Duodenal mucosa (tissue), 2 donors: Measurements from ENCODE around the gene KIAA1755.

ENCODE experiments used
- H3K27ac ChIP-seq: one replicate; pipeline ENCODE4 v1.7.0; 2013; ENCODE audit warnings: low read depth, low read length
- H3K27me3 ChIP-seq, 2 donors: one replicate each; pipeline ENCODE4 v1.7.0; 2013; ENCODE audit warnings: low read length in 2 of 2, control low read depth in 1 of 2; ENCODE audit not compliant: insufficient read depth in 2 of 2, control insufficient read depth in 1 of 2
- H3K36me3 ChIP-seq, 2 donors: one replicate each; pipeline ENCODE4 v1.7.0; 2013; ENCODE audit warnings: low read length in 2 of 2, control low read depth in 1 of 2; ENCODE audit not compliant: insufficient read depth in 2 of 2, control insufficient read depth in 1 of 2
- H3K4me1 ChIP-seq, 2 donors: one replicate each; pipeline ENCODE4 v1.7.0; 2013; ENCODE audit warnings: low read length in 2 of 2, control low read depth in 1 of 2; ENCODE audit not compliant: insufficient read depth in 2 of 2, control insufficient read depth in 1 of 2
- H3K4me3 ChIP-seq, 2 donors: one replicate each; pipeline ENCODE4 v1.7.0; 2013; ENCODE audit warnings: low read length in 2 of 2, low read depth in 1 of 2
- H3K9ac ChIP-seq, 2 donors: one replicate each; pipeline ENCODE4 v1.7.0; 2013; ENCODE audit warnings: low read length in 2 of 2, low read depth in 1 of 2
- H3K9me3 ChIP-seq, 2 donors: one replicate each; pipeline ENCODE4 v1.7.0; 2013; ENCODE audit warnings: low read length in 2 of 2, control low read depth in 1 of 2; ENCODE audit not compliant: control insufficient read depth in 1 of 2

Gene KIAA1755

DNA sequence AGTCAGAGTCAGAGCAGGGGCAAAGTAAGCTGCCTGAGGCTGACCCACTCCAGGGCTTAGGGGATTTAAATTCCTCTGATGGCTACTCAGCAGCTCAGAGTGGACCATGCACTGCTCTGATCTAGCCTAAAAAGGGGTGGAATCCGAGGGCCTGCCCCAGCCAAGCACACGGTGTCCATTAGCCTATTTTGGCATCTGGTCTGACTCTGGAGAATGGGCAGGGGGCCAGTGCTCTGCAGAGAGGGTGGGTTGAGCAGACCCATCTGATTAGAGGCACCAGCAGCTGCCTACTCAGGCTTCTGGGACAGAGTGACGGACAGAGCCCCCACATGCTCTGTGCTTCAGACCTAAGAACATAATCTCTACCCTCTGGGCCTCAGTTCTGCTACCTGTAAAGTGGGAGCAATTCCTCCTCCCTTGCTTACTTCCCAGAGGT, 69.6 kb downstream of the KIAA1755 start:
- no peaks in the 10 kb centered on the region for H3K9me3 ChIP-seq
- no peak overlapping the region for H3K4me3 ChIP-seq
- no peaks in the 10 kb centered on the region for H3K36me3 ChIP-seq
- no peaks in the 10 kb centered on the region for H3K4me1 ChIP-seq
- H3K27me3 ChIP-seq: no peaks in the 10 kb centered on the region
- H3K9ac ChIP-seq: no peak overlapping the region
- H3K27ac ChIP-seq: no peak overlapping the region

DNA sequence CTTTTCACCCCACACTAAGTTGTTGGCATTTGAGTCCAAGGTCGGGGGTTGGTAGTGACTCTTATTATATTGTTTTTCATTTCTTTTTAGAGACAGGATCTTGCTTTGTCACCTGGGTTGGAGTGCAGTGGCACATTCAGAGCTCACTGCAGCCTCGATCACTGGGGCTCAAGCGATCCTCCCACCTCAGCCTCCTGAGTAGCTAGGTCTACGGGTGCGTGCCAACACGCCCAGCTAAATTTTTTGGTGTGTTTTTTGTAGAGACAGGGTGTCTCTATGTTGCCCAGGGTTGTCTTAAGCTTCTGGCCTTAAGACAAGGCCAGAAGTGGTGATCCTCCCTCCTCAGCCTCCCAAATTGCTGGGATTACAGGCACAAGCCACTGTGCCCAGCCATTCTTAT, 70.4 kb downstream of the KIAA1755 start:
- Histone ChIP-seq H3K36me3 (no peaks in the 10 kb centered on the region), H3K9me3 (no peaks in the 10 kb centered on the region), H3K9ac (no peak overlapping the region), H3K4me1 (no peaks in the 10 kb centered on the region), H3K4me3 (no peak overlapping the region), H3K27ac (no peak overlapping the region), H3K27me3 (no peaks in the 10 kb centered on the region)

DNA sequence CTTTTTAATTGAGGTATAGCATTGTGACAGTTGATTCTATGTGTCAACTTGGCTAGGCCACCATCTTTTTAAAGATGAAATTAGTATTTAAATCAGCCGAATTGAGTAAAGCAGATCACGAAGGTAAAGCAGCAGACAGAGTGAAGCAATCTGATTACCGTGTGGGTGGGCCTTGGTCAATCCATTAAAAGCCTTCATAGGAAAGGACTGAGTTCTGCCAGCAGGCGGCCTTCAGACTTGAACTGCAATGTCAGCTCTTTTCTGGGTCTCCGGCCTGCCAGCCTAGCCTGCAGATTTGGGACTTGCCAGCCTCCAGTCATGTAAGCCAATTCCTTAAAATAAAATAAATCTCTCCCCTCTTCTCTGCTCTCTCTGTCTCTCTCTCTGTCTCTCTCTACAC, 73.0 kb downstream of the KIAA1755 start:
- no peaks in the 10 kb centered on the region for H3K36me3 ChIP-seq
- H3K27ac ChIP-seq: no peak overlapping the region
- no peak overlapping the region for H3K4me3 ChIP-seq
- H3K27me3 ChIP-seq: no peaks in the 10 kb centered on the region
- no peak overlapping the region for H3K9ac ChIP-seq
- H3K9me3 ChIP-seq: no peaks in the 10 kb centered on the region
- H3K4me1 ChIP-seq: no peaks in the 10 kb centered on the region

DNA sequence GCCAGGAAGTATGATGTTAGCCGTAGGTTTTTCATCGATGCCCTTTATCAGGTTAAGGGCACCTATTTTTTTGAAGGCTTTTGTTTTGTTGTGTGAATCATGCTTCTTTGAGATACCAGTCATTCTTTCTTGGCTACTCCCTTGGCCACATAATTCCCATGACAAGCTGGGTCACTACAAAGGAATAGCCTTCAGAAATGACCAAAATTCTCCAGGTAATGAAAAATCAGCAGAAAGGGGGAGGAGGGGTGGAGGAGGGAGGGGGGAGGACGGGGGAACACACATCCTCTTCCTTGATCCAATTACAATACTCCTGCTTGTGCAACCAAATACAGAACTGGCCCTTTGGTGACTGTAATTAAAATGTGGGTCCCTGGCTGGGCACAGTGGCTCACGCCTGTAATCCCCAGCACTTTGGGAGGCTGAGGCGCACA, 73.7 kb downstream of the KIAA1755 start:
- Histone ChIP-seq H3K36me3 (no peaks in the 10 kb centered on the region), H3K27ac (no peak overlapping the region), H3K4me1 (no peaks in the 10 kb centered on the region), H3K9me3 (no peaks in the 10 kb centered on the region), H3K4me3 (no peak overlapping the region), H3K27me3 (no peaks in the 10 kb centered on the region), H3K9ac (no peak overlapping the region)

DNA sequence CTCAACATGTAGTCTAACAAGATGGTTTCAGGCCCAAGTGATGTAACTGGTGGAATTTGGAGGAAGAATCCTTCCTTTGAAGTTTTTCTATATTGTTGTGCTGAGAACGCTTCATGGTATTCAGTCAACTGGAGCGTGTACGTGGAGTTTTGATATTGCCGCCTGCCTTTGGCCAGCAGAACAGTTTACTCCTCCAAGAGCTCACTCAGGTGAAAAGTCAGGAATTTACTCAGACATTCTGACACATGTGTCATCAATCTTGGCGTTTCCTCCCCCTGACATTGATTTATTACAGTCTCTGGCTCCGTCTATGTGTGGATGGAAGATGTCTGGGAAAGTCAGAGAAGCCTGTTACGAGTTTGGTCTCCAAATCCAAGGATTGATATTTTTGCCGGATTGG, 76.4 kb downstream of the KIAA1755 start:
- no peak overlapping the region for H3K9ac ChIP-seq
- no peaks in the 10 kb centered on the region for H3K27me3 ChIP-seq
- H3K27ac ChIP-seq: no peak overlapping the region
- H3K4me3 ChIP-seq: no peak overlapping the region
- H3K9me3 ChIP-seq: no peaks in the 10 kb centered on the region
- H3K4me1 ChIP-seq: no peaks in the 10 kb centered on the region
- H3K36me3 ChIP-seq: no peaks in the 10 kb centered on the region

DNA sequence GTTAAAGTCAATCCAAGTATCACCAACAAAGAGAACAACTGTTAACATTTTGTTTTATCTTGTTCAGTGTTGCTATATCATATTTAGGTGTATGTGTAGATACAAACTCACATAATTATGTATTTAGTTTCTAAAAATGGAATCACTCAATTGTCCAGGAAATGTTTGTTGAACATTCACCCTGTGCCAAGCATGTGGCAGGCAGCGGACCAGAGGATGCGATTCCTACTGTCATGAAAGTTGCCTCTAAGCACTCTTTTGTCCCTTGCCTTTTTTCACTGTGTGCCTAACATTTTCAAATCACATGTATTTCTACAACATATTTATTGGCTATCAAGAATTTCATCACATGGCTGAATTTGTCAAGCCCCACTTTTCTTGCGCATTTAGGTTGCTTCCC, 78.6 kb downstream of the KIAA1755 start:
- Histone ChIP-seq H3K27me3 (no peaks in the 10 kb centered on the region), H3K4me1 (no peaks in the 10 kb centered on the region), H3K36me3 (no peaks in the 10 kb centered on the region), H3K9me3 (no peaks in the 10 kb centered on the region), H3K4me3 (no peak overlapping the region), H3K27ac (no peak overlapping the region), H3K9ac (no peak overlapping the region)

DNA sequence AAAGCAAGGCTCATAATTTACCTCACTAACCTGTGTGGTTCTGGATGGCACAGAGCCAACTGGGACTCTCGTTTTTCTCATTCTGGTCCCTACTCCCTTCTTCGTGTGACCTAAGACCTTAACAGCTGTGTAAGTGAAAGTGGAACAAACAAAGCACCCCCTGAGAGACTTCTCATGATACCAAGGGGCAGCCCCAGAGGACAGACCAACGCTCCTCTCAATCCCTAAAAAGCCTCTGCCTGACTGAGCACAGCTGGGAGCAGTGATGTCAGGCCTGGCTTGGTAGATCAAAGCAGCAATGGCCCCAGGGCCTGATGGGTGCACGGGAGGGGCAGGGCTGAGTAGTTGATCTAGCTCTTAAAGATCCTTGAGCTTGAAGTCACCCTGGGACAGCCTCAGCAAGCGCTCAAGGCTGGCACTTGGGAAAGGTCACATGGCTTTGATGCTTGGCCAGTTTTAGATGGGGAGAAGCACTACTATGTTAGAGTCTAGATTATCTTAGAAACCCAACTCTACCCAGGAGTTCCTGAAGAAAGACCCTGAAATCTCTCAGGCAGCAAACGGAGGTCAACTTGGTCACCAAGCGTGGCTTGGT, 79.2 kb downstream of the KIAA1755 start:
- H3K9ac ChIP-seq: no peak overlapping the region
- H3K27ac ChIP-seq: no peak overlapping the region
- H3K4me3 ChIP-seq: no peak overlapping the region
- no peaks in the 10 kb centered on the region for H3K27me3 ChIP-seq
- H3K36me3 ChIP-seq: no peaks in the 10 kb centered on the region
- no peaks in the 10 kb centered on the region for H3K9me3 ChIP-seq
- no peaks in the 10 kb centered on the region for H3K4me1 ChIP-seq

DNA sequence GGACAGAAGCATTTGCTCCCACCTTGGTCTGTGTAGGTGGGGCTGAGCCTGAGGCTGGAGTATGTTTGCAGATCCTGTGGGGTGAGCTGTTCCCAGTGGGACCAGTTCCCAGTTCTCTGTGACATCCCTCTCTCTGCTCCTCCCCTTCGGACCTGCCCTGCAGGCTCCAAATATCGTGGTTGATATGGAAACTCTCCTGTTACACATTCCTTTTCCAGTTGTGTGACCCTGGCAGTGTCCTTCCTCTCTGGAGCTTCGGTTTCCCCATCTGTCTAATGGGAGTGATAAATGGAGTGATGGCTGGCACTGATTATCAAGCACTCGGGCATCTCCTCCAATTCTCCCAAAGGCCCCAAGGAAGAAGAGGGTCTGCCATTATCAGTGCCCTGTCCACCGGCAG, 79.8 kb downstream of the KIAA1755 start:
- no peak overlapping the region for H3K27ac ChIP-seq
- H3K4me3 ChIP-seq: no peak overlapping the region
- H3K9me3 ChIP-seq: no peaks in the 10 kb centered on the region
- no peak overlapping the region for H3K9ac ChIP-seq
- H3K4me1 ChIP-seq: no peaks in the 10 kb centered on the region
- H3K36me3 ChIP-seq: no peaks in the 10 kb centered on the region
- H3K27me3 ChIP-seq: no peaks in the 10 kb centered on the region

DNA sequence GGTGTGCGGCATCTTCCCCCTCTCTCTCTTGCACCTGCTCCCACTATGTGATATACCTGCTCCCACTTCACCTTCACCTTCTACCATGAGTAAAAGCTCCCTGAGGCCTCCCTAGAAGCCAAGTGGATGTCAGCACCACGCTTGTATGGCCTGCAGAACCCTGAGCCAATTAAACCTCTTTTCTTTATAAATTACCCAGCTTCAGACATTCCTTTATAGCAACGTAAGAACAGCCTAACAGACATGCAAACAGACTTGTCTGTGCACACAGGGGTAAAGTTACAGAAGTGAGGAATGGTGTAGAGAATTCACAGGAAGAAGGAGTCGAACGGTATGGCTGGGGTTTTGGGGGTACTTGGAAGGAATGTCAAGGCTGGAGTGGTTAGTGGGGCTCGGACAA, 80.7 kb downstream of the KIAA1755 start:
- no peaks in the 10 kb centered on the region for H3K36me3 ChIP-seq
- no peak overlapping the region for H3K4me3 ChIP-seq
- H3K9ac ChIP-seq: no peak overlapping the region
- no peak overlapping the region for H3K27ac ChIP-seq
- no peaks in the 10 kb centered on the region for H3K9me3 ChIP-seq
- no peaks in the 10 kb centered on the region for H3K4me1 ChIP-seq
- no peaks in the 10 kb centered on the region for H3K27me3 ChIP-seq

DNA sequence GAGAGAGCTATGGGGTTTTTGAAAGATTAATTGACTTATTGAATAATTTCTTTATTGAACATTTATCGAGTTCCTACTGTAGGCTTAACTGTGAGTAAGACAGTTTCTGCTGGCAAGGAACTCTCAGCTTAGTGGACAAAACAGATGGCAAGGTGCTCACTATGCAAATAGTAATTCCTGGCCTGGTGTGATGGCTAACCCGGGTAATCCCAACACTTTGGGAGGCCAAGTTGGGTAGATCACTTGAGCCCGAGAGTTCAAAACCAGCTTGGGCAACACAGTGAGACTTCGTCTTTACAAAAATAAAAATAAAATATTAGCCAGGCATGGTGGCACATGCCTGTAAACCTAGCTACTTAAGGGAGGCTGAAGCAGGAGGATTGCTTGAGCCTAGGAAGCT, 82.0 kb downstream of the KIAA1755 start:
- no peaks in the 10 kb centered on the region for H3K27me3 ChIP-seq

DNA sequence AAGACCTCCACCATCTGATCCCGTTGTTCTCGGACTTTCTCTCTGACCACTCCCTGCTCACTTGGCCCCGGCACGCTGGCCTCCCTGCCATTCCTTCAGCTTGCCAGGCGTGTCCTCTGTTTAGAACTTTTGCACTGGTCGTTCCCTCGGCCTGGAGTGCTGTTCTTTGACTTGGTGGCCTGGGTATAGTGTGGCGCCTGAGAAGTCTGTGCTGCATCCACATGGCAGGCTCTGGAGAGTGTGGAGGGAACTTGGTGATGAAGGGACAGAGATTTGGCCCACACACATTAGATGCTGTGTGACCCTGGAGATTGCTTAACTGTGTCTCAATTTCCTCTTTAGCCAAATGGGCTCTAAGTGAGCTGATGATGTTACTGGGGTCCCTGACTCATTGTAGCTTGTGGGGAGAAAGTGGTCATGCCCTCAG, 82.5 kb downstream of the KIAA1755 start:
- Histone ChIP-seq H3K9me3 (no peaks in the 10 kb centered on the region), H3K36me3 (no peaks in the 10 kb centered on the region), H3K4me1 (peaks cover 0 to 8% of the 10 kb centered on the region in 2 donors), H3K4me3 (no peak overlapping the region), H3K9ac (no peak overlapping the region), H3K27me3 (no peaks in the 10 kb centered on the region), H3K27ac (no peak overlapping the region)

More for the DNA sequence above, 82.0 kb downstream of the KIAA1755 start:
- no peak overlapping the region for H3K9ac ChIP-seq
- no peak overlapping the region for H3K27ac ChIP-seq
- peaks cover 0 to 3% of the 10 kb centered on the region in 2 donors for H3K4me1 ChIP-seq
- no peak overlapping the region for H3K4me3 ChIP-seq
- no peaks in the 10 kb centered on the region for H3K9me3 ChIP-seq
- H3K36me3 ChIP-seq: no peaks in the 10 kb centered on the region
